IMR-90 (cell line): Measurements from ENCODE around the gene TBC1D22A.

Source experiments
- BHLHE40 ChIP-seq: fragments of 150-350 bp; IDR thresholded peaks from 2 replicates; pipeline ENCODE4 v1.6.1; 2016; ENCODE audit warnings: mild to moderate bottlenecking, low read depth, low read length
- CTCF ChIP-seq: conservative IDR thresholded peaks from 2 replicates; pipeline ENCODE4 v1.5.1; 2012; ENCODE audit warnings: mild to moderate bottlenecking, low read depth, low read length, improper control_type of control experiment
- ELK1 ChIP-seq: fragments of 150-350 bp; IDR thresholded peaks from 2 replicates; pipeline ENCODE4 v1.6.1; 2016; ENCODE audit warnings: low read depth, mild to moderate bottlenecking, low read length, moderate library complexity, borderline replicate concordance
- FOS ChIP-seq: fragments of 150-350 bp; IDR thresholded peaks from 2 replicates; pipeline ENCODE4 v1.6.1; 2016; ENCODE audit warnings: low read depth, low read length
- MAFK ChIP-seq: IDR thresholded peaks from 2 replicates; pipeline ENCODE4 v1.6.1; 2012; ENCODE audit warnings: low read depth, low read length, improper control_type of control experiment
- MAZ ChIP-seq: IDR thresholded peaks from 2 replicates; pipeline ENCODE4 v1.6.1; 2012; ENCODE audit warnings: low read depth, mild to moderate bottlenecking, low read length, improper control_type of control experiment, moderate library complexity, borderline replicate concordance
- MXI1 ChIP-seq: IDR thresholded peaks from 2 replicates; pipeline ENCODE4 v1.6.1; 2012; ENCODE audit warnings: low read depth, mild to moderate bottlenecking, low read length, moderate library complexity, borderline replicate concordance
- NFE2L2 ChIP-seq: fragments of 150-350 bp; IDR thresholded peaks from 2 replicates; pipeline ENCODE4 v1.6.1; 2016; ENCODE audit warnings: low read depth, mild to moderate bottlenecking, low read length
- POLR2A ChIP-seq: IDR thresholded peaks from 2 replicates; pipeline ENCODE4 v1.6.1; 2012; ENCODE audit warnings: mild to moderate bottlenecking, low read depth, low read length
- RAD21 ChIP-seq: IDR thresholded peaks from 2 replicates; pipeline ENCODE4 v1.6.1; 2012; ENCODE audit warnings: low read length, improper control_type of control experiment
- RCOR1 ChIP-seq: IDR thresholded peaks from 2 replicates; pipeline ENCODE4 v1.6.1; 2012; ENCODE audit warnings: mild to moderate bottlenecking, low read length, improper control_type of control experiment; ENCODE audit not compliant: insufficient replicate concordance
- SMC3 ChIP-seq: fragments of 150-350 bp; IDR thresholded peaks from 2 replicates; pipeline ENCODE4 v1.6.1; 2016; ENCODE audit warnings: low read depth, mild to moderate bottlenecking, antibody characterized with exemption, low read length, moderate library complexity
- USF2 ChIP-seq: fragments of 150-350 bp; IDR thresholded peaks from 2 replicates; pipeline ENCODE4 v1.6.1; 2017; ENCODE audit warnings: mild to moderate bottlenecking, antibody characterized with exemption, low read length, low read depth

GRCh38 chr22:46829117-46829891 is 66.9 kb downstream of the TBC1D22A start:
- TF ChIP-seq FOS (peak; percentile 76), RAD21 (no peak), USF2 (no peak), CTCF (no peak), POLR2A (no peak), NFE2L2 (no peak), BHLHE40 (no peak), RCOR1 (no peak), SMC3 (no peak), ELK1 (no peak), MXI1 (no peak), MAZ (no peak; the same call in 1 of the 2 replicates), MAFK (peak; percentile 72)
